ENCODE data around the gene ANKRD55.
"Not testable (repeated sequence)": the region's sequence is repeated elsewhere in the genome, so short reads cannot be mapped to it uniquely, and the experiment has no call there.

GRCh38 chr5:56122360-56122985, 110.7 kb downstream of the ANKRD55 start:
- TF ChIP-seq CTCF, EZH2, EZH2phosphoT487 (IDR thresholded peaks at IDR 0.05): not testable (repeated sequence)

Data from neural progenitor cell (in vitro differentiated cells).